Uterus (tissue), 2 donors: ENCODE measurements around the gene CARMIL3.

Experiments
- CTCF ChIP-seq, 4 experiments: fragments of 200-600 bp in 2 of 4; fragments of 450-650 bp in 2 of 4; sonication (generic) in 2 of 4; IDR thresholded peaks; one replicate each; pipeline ENCODE4 v1.5.1; 2016 to 2019; ENCODE audit warnings: antibody characterized with exemption in 4 of 4, mild to moderate bottlenecking in 2 of 4, moderate library complexity in 1 of 4
- POLR2A ChIP-seq, 2 donors: fragments of 450-650 bp; IDR thresholded peaks; one replicate each; pipeline ENCODE4 v1.6.1; 2016; ENCODE audit warnings: antibody characterized with exemption in 2 of 2, mild to moderate bottlenecking in 1 of 2, moderate library complexity in 1 of 2

- TF ChIP-seq POLR2A (IDR thresholded peaks at IDR 0.05) (no peak), CTCF (IDR thresholded peaks at IDR 0.05) (no peak)
Observed at GRCh38 chr14:24086193-24086955, 34.6 kb downstream of the CARMIL3 start.
